ENCODE results near the gene MTUS2.

DNA sequence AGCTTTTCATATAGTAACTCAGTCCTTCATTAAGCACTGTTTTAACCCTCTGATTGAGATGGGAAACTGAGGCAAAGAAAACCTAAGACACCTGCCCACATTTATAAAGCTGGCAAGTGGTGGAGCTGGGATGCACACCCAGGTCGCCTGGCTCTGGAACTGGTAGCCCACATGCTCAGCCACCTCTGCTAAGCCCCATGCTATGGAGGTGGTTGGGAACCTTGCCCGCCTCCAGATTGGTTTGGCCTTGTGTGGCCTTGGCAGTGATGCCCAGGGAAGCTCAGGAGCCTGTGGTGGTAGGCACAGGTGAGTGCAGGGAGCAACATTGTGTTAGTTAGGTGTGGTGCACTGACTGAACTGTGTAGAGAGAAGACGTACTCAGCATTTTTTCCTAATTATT is 370.2 kb downstream of the MTUS2 start:
- TF ChIP-seq ESRRA (IDR thresholded peaks at IDR 0.05; ENCODE audit: borderline replicate concordance, low read length), result no peak
- no peak for TF ChIP-seq JUNB (IDR thresholded peaks at IDR 0.05)
- TF ChIP-seq, protein P1, sequence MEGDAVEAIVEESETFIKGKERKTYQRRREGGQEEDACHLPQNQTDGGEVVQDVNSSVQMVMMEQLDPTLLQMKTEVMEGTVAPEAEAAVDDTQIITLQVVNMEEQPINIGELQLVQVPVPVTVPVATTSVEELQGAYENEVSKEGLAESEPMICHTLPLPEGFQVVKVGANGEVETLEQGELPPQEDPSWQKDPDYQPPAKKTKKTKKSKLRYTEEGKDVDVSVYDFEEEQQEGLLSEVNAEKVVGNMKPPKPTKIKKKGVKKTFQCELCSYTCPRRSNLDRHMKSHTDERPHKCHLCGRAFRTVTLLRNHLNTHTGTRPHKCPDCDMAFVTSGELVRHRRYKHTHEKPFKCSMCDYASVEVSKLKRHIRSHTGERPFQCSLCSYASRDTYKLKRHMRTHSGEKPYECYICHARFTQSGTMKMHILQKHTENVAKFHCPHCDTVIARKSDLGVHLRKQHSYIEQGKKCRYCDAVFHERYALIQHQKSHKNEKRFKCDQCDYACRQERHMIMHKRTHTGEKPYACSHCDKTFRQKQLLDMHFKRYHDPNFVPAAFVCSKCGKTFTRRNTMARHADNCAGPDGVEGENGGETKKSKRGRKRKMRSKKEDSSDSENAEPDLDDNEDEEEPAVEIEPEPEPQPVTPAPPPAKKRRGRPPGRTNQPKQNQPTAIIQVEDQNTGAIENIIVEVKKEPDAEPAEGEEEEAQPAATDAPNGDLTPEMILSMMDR (IDR thresholded peaks at IDR 0.05), result no peak
- TF ChIP-seq, protein P2, sequence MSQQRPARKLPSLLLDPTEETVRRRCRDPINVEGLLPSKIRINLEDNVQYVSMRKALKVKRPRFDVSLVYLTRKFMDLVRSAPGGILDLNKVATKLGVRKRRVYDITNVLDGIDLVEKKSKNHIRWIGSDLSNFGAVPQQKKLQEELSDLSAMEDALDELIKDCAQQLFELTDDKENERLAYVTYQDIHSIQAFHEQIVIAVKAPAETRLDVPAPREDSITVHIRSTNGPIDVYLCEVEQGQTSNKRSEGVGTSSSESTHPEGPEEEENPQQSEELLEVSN (IDR thresholded peaks at IDR 0.05; ENCODE audit: borderline replicate concordance, low read depth), result no peak
- TF ChIP-seq RNF2 (IDR thresholded peaks at IDR 0.05; ENCODE audit: borderline replicate concordance, low read depth), result no peak
- TF ChIP-seq, protein P3, sequence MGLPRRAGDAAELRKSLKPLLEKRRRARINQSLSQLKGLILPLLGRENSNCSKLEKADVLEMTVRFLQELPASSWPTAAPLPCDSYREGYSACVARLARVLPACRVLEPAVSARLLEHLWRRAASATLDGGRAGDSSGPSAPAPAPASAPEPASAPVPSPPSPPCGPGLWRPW (IDR thresholded peaks at IDR 0.05), result no peak
